Stimulated activated CD4-positive, alpha-beta T cell treated with anti-CD3 and anti-CD28 coated beads, TNF-alpha, amount 100 ng/mL, for 4 hours (primary cell): ENCODE data around the gene TIMM17B.
"Not testable (repeated sequence)": the region's sequence is repeated elsewhere in the genome, so short reads cannot be mapped to it uniquely, and the experiment has no call there.

Experiments used
- DNase-seq, 3 experiments: peaks; one replicate each; pipeline ENCODE4 v3.0.0-alpha.2; 2020; ENCODE audit warnings: low read depth in 3 of 3

Gene TIMM17B

DNA sequence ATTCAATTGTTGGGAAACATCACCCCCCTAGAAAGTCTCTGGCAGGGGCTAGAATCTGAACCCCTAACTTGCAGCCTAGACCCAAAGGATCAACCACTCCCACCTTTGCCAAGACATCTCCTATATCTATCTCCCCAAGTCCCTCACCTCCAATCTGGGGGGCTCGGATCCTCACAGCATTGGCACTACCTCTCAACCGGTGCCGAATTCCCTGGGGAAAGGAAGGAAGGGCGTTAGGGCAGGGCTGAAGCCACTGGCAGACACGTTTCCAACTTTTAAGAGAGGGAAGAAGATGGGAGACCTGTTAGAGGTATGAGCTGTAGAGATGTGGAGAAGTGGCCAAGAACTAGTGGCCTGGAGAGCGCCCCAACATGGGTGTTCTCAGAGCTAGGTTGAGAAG is 2.7 kb downstream of the TIMM17B start:
- DNase-seq, result no peak

DNA sequence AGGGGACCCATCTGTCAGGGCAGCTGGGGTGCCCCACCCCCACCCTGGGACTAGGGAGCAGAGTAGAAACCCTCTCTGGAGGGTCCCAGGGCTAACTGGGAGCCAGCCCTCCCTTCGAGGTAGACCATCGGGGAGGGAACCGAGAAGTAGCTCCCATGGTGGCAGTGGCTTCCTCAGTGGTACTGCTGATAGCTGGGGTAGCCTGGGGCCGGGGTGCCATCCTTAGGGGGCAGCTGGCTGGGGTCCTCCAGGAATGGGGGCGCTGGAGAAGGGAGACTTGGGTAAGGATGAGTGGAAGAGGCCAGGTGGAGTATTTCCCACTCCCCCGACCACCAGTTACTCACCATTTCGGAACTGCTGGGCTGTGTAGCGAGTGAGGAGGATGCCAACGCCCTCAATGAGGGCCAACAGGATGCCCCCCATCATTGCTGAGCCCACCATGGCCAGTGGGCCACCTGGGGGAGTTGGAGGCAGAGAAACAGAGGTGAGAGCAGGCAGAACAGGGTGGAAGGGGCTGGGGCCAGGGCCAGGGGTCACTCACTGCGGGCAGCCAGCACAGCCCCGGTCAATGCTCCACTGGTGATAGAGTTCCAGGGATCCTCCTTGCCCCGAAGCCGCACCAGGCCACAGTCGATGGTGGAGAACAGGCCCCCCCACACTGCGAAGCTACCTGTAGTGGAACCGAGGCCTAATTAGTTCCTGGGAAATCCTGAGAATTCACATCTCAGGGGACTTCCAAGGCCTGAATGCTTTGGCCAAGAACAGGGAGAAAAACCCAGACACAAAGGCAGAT is 3.8 kb downstream of the TIMM17B start:
- no peak for DNase-seq

DNA sequence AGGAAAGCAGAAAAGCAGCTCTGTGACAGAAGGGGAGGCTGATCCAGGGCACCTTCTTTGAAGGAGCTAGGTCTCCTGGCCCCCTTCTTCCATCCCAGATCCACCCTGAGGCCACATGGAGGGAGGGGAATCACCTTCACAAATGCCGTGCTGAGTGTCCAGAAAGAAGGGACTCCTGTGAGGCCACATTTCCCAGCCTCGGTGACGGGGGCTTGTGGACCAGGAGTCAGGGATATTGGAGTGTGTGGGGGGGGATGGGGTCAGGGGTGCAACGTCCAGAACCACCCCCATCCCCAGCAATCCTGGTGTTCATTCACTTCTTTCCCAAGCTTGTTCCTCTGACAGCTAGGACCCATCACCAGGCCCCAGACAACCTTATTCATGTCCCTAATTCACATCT is 4.7 kb downstream of the TIMM17B start:
- DNase-seq, result no peak

DNA sequence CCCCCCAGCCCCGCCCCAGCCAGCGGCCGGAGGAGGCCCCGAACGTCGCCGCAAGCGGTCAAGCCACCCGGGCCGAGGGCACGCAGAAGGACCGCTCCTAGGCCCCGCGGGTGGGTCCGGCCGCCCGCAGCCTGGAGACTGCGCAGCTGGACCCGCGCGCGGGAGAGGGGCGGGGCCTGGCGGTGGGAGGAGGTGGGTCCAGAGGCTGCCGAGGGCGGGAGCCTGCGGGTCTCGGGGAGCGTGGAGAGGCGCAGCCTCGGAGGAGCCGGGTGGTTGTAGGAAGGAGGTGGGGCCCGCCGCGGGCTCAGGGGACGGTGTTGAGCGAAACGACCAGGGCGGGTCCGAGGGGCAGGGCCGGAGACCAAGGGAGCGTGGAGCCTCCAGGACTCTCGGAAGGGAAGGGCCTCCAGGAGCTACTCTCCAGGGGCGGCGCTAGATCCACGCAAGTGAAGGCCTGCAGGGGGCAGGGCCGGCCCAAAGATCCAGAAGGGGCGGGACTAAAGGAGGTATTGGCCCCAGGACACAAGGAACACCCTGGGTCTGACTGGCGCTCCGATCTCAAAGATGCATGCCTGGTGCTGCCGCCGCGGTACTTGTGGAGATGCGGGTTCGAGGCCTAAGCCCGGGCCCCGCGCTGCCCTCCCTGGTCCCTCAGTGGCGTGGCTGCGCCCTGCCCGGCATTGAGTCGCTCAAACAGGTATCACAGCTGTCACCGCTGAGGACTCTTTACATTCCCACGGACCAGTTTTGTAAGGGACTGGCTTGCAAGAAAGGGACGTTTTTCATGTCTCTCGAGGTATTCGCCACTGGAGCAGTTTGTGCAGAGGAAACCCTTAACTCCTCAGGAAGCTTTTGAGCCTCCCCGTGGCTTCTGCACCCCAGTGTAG is 5.9 kb downstream of the TIMM17B start:
- peak; percentile 52 to 57 (median 55) for DNase-seq

DNA sequence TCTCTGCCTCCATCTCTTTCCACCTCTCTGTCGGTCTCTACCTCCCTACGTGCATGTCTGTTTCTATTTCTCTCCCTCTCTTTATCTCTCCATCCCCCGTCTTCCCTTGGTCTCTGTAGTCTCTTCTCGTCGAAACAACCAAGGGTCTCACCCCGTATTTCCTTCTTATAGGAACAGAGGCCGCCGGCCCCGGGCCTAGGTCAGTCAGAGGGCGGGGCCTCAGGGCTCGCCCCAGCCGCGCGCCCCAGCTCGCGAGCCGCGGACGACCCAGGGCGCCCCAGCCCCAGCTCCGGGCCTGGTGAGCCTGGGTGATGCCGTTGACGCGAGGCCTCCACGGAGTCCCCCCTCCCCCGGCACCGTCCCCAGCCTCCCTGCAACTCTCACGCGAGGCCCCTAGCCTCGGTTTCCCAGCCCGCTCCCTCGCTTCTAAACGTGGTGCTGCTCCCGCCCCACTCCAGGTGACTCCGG is 6.6 kb downstream of the TIMM17B start:
- DNase-seq, result no peak

DNA sequence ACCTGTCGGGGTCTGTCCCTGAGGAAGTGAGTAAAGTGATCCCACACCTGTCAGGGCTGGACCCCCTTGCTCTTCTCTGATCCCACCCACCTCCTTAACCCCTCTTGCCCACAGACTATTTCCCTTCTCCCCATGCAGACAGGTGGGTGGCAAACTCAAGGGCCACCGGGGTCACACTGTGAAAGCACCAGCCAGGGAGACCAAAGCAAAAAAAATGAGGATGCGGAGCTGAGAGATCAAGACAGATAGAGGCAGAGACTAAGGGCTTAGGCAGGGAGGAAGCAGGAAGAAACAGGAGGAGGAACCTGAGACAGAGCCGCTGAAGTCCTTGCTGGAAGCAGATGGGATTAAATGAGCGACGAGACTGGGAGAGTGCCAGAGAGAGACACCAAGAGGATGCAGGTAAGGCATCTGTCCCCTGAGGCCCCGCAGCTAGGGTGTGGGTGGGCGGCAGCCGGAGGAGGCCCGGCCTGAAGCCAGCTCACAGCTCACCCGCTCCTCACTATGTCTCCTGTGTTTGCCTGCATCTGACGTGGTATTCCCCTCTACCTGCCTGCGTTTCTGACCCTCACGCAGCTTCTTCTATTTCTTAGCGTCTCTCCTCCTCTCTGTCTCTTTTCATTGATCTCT is 7.2 kb downstream of the TIMM17B start:
- DNase-seq, result no peak

DNA sequence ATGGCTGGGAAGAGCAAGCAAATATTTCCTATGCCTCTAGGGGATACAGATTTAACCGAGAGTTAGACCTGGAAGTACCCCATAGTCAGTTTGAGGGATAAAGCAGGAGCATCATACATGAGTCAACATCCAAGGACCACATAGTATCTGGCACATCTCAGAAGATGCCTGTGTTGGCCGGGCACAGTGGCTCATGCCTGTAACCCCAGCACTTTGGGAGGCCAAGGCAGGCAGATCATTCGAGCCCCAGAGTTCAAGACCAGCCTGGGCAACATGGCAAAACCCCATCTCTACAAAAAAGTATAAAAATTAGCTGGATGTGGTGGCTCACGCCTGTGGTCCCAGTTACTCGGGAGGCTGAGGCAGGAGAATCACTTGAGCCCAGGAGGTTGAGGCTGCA is 11.0 kb downstream of the TIMM17B start:
- not testable (repeated sequence) for DNase-seq

DNA sequence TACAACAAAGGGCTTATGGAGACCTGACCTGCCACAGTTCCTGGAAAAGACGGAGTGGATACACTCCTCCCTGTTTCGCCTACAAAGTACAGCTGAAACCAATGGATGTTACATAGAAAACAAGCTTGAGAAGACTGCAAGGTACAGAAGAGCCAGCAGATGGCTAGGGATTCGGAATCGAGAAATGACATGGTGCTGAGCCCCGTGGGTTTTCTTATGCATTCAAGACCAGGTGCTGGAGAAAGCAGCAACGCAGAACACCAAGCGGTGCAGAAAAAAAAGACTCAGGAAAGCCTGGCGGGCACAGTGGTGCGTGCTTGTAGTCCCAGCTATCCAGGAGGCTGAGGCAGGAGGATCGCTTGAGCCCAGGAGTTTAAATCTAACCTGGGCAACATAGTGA is 13.8 kb downstream of the TIMM17B start:
- DNase-seq, result no peak

DNA sequence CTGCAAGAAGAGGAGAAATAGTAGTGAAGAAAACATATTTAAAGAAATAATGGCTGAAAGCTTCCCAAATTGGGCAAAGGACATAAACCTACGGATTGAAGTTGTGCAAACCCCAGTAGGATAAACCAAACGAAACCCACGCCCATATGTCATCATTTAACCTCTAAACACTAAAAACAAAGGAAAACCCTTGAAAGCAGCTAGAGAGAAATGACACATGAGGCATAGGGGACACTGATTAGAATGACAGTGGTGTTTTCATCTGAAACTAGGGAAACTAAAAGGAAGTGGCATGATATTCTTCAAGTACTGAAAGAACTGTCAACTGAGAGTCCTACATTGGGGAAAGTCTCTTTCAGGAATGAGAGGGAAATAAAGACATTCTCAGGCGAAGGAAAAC is 20.6 kb downstream of the TIMM17B start:
- DNase-seq, result not testable (repeated sequence)

DNA sequence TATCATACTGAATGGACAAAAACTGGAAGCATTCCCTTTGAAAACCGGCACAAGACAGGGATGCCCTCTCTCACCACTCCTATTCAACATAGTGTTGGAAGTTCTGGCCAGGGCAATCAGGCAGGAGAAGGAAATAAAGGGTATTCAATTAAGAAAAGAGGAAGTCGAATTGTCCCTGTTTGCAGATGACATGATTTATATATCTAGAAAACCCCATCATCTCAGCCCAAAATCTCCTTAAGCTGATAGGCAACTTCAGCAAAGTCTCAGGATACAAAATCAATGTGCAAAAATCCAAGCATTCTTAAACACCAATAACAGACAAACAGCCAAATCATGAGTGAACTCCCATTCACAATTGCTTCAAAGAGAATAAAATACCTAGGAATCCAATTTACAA is 25.6 kb downstream of the TIMM17B start:
- DNase-seq, result not testable (repeated sequence)

DNA sequence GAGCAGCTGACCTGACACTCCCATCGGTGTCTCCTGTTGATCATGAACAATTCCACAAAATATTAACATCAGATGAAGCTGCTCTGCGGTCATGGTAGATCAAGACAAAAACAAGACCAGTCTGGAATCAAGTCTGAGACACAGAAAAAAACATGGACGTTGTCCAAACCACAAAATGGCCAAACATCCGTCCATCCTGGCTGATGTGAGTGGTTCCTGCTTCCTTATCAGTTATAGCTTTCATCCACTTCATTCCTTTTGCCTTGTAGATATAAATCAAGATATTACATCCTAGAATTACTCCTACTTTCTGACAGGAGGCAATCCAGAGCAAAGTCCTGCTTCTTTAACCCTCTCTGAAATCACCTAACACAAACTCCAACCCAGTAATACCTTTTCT is 33.4 kb downstream of the TIMM17B start:
- no peak for DNase-seq

DNA sequence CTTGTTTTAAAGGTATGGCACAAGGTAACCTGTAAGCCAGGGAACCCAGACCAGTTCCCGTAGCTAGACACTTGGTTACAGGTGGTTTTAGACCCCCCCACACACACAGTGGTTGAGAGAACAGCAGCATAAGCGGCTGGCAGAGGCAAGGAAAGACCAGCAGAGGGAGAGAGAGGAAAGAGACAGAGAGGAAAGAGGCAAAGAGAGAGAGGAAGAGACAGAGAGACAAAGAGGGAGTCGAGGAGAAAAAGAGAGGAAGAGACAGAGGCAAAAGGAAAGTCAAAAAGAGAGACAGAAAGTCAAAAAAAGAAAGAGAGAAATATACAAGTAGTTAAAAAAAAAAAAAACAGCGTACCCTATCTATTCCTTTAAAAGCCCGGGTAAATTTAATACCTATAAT is 42.7 kb downstream of the TIMM17B start:
- no peak for DNase-seq

DNA sequence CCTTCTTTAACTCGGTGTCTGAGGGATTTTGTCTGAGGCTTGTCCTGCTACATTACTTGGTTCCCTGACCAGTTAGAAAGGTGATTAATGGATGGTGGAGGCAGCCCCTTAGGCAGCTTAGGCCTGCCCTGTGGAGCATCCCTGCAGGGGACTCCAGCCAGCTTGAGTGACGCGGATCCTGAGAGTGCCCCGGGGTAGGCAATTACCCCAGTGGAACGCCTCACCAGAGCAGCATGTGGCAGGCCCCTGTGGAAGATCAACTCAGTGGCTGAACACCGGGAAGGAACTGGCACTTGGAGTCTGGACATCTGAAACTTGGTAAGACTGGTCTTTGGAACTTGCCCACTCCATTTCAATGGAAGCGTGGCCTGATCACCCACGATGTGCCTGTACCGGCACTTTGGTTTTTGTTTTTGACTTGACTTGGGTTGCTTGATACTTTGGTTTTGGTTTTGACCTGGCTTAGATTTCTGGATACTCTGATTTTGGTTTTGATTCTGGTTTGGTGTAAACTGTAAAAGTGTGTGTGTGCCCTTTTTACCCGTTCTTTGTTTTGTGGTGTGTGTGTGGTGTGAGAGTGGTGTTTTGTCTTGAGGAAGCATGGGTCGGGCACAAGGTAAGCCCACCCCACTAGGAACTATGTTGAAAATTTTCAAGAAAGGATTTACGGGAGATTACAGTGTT is 43.3 kb downstream of the TIMM17B start:
- DNase-seq, result not testable (repeated sequence)

DNA sequence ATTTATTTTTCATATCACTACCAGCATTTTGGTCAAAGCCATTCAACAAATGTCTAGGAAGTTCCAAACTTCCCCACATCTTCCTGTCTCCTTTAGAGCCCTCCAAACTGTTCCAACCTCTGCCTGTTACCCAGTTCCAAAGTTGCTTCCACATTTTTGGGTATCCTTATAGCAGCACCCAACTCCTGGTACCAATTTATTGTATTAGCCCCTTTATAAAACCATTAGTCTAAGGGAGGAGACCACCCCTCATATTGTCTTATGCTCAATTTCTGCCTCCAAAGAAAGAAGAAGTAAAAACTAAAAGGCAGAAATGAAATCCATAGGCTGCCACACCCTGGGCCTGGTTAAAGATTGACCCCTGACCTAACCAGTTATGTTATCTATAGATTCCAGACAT is 44.1 kb downstream of the TIMM17B start:
- not testable (repeated sequence) for DNase-seq

DNA sequence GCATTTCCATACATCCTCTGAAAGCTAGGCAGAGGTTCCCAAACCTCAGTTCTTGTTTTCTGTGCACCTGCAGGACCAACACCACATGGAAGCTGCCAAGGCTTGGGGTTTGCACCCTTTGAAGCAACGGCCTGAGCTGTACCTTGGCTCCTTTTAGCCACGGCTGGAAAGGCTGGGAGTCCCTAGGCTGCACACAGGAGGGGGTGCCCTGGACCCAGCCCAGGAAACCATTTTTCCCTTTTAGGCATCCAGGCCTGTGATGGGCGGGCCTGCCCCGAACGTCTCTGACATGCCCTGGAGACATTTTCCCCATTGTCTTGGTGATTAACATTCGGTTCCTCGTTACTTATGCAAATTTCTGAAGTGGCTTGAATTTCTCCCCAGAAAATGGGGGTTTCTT is 44.7 kb downstream of the TIMM17B start:
- no peak for DNase-seq

DNA sequence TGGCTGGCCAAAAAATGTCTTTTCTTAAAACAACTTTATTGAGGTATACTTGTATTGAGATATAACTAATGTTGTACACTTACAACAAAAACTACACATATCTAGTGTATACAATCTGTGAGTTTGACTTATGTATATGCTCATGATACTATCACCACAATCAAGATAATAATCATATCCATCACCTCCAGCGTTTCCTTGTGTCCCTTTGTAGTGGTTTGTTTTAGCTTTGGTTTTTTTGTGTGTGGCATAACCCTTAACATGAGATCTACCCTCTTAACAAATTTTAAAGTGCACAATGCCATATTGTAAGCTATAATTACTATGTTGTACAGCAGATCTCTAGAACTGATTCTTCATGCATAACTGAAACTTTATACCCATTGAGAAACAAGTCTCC is 48.7 kb downstream of the TIMM17B start:
- DNase-seq, result no peak
